H1 (cell line): ENCODE data around the gene LAT. TPM values are rescaled to one million over a fixed set of nuclear protein-coding genes. Genes with fewer than 3 reads are reported as not detected.

ENCODE experiments used
- CTCF ChIA-PET: fragments of 300-600 bp; sonication (Branson Sonifier 250); formaldehyde crosslinking; loops from one replicate; lab custom pipeline; 2021; ENCODE audit not compliant: partially characterized antibody; lab: Charles Lee
- POLR2A ChIA-PET: fragments of 300-600 bp; sonication (Branson Sonifier 250); formaldehyde crosslinking; loops from one replicate; lab custom pipeline; 2021; ENCODE audit warnings: inconsistent platforms; ENCODE audit not compliant: partially characterized antibody; lab: Charles Lee
- DNase-seq, 2 experiments: peaks; one replicate each; pipeline versions ENCODE4 v3.0.0 to v3.0.0-alpha.2; 2010 to 2022; ENCODE audit warnings: low spot score in 2 of 2, low read depth in 1 of 2, mixed read lengths in 1 of 2
- FAIRE-seq: peaks from 2 replicates; lab custom pipeline; 2011; peaks lifted over from hg19 to GRCh38; lab: Jason Lieb, UNC
- H2AFZ ChIP-seq: 2 replicates; pipeline ENCODE4 v1.8.1; 2012; ENCODE audit warnings: low read length, inconsistent platforms
- H2AK5ac ChIP-seq: 2 replicates; pipeline ENCODE4 v1.6.1; 2013; ENCODE audit warnings: low read depth, low read length
- H2BK120ac ChIP-seq: replicated peaks from 2 replicates; pipeline ENCODE3; 2013; ENCODE audit warnings: low read depth, low read length, inconsistent platforms
- H2BK12ac ChIP-seq: 2 replicates; pipeline ENCODE4 v1.6.1; 2013; ENCODE audit warnings: low read depth, low read length
- H2BK15ac ChIP-seq: 2 replicates; pipeline ENCODE4 v1.6.1; 2013; ENCODE audit warnings: low read length
- H2BK20ac ChIP-seq: 2 replicates; pipeline ENCODE4 v1.6.1; 2013; ENCODE audit warnings: low read length
- H2BK5ac ChIP-seq: 2 replicates; pipeline ENCODE4 v1.6.1; 2013; ENCODE audit warnings: low read depth, low read length
- H3K14ac ChIP-seq: 2 replicates; pipeline ENCODE4 v1.6.1; 2013; ENCODE audit warnings: inconsistent platforms; ENCODE audit not compliant: insufficient read length
- H3K18ac ChIP-seq: 2 replicates; pipeline ENCODE4 v1.6.1; 2013; ENCODE audit warnings: low read length; ENCODE audit errors: extremely low read depth
- H3K23ac ChIP-seq: 2 replicates; pipeline ENCODE4 v1.6.1; 2013; ENCODE audit warnings: inconsistent platforms; ENCODE audit not compliant: insufficient read length
- H3K23me2 ChIP-seq: 2 replicates; pipeline ENCODE4 v1.6.1; 2013; ENCODE audit warnings: low read depth, low read length
- H3K27ac ChIP-seq: 2 replicates; pipeline ENCODE4 v1.6.1; 2011; ENCODE audit warnings: low read depth, low read length, inconsistent platforms
- H3K27me3 ChIP-seq, 4 experiments: replicated peaks in 1 of 4; 1 replicate in 1 of 4; 2 replicates in 3 of 4; pipeline versions ENCODE4 v1.6.1 to v1.8.1; 2011 to 2013; ENCODE audit warnings: low read length in 3 of 4, mild to moderate bottlenecking in 3 of 4, inconsistent platforms in 2 of 4, mixed read lengths in 2 of 4, moderate library complexity in 1 of 4; ENCODE audit not compliant: control insufficient read depth in 3 of 4, insufficient read depth in 3 of 4; ENCODE audit errors: extremely low read depth in 1 of 4
- H3K36me3 ChIP-seq, 4 experiments: 2 replicates each; pipeline versions ENCODE4 v1.6.1 to v1.8.1; 2011 to 2013; ENCODE audit warnings: mild to moderate bottlenecking in 4 of 4, low read length in 3 of 4, moderate library complexity in 2 of 4, control low read depth in 1 of 4, inconsistent platforms in 1 of 4; ENCODE audit not compliant: insufficient read depth in 4 of 4, control insufficient read depth in 2 of 4
- H3K4ac ChIP-seq: replicated peaks from 2 replicates; pipeline ENCODE3; 2013; ENCODE audit warnings: low read length, low read depth, mixed read lengths, inconsistent platforms; ENCODE audit not compliant: insufficient read length
- H3K4me1 ChIP-seq, 4 experiments: replicated peaks in 1 of 4; 1 replicate in 1 of 4; 2 replicates in 3 of 4; pipeline versions ENCODE4 v1.6.1 to v1.8.1; 2011 to 2013; ENCODE audit warnings: low read length in 3 of 4, inconsistent platforms in 2 of 4, mixed read lengths in 1 of 4; ENCODE audit not compliant: insufficient read depth in 4 of 4, control insufficient read depth in 3 of 4
- H3K4me2 ChIP-seq, 2 experiments: 2 replicates each; pipeline versions ENCODE4 v1.6.1 to v1.8.1; 2011 to 2013; ENCODE audit warnings: low read depth in 2 of 2, low read length in 2 of 2, control low read depth in 1 of 2, inconsistent platforms in 1 of 2, mild to moderate bottlenecking in 1 of 2; ENCODE audit not compliant: insufficient read depth in 1 of 2
- H3K4me3 ChIP-seq, 4 experiments: fragments of 200-600, 300-600 bp in 1 of 4; sonication (generic), shearing (Covaris generic), sonication (Bioruptor Twin) in 1 of 4; 2 replicates each; pipeline versions ENCODE4 v1.5.1 to v1.8.1; 2011 to 2016; ENCODE audit warnings: low read length in 4 of 4, low read depth in 3 of 4, control low read depth in 2 of 4, inconsistent platforms in 2 of 4, mild to moderate bottlenecking in 2 of 4, mixed read lengths in 1 of 4, moderate library complexity in 1 of 4; ENCODE audit not compliant: insufficient read depth in 2 of 4; ENCODE audit errors: extremely low read depth in 1 of 4
- H3K56ac ChIP-seq: replicated peaks from 2 replicates; pipeline ENCODE3; 2013; ENCODE audit warnings: low read depth, mild to moderate bottlenecking, mixed read lengths, low read length, inconsistent platforms; ENCODE audit not compliant: insufficient read length
- H3K79me1 ChIP-seq: 2 replicates; pipeline ENCODE4 v1.6.1; 2013; ENCODE audit warnings: low read depth, low read length, control low read depth
- H3K79me2 ChIP-seq, 2 experiments: 2 replicates each; pipeline versions ENCODE4 v1.6.1 to v1.8.1; 2012 to 2013; ENCODE audit warnings: low read length in 2 of 2, mild to moderate bottlenecking in 2 of 2, inconsistent platforms in 1 of 2; ENCODE audit not compliant: insufficient read depth in 2 of 2, control insufficient read depth in 1 of 2
- H3K9ac ChIP-seq, 4 experiments: replicated peaks in 1 of 4; 1 replicate in 1 of 4; 2 replicates in 3 of 4; pipeline versions ENCODE4 v1.6.1 to v1.8.1; 2011 to 2013; ENCODE audit warnings: low read depth in 3 of 4, low read length in 3 of 4, control low read depth in 2 of 4, mild to moderate bottlenecking in 2 of 4, moderate library complexity in 2 of 4, inconsistent platforms in 1 of 4; ENCODE audit errors: extremely low read depth in 1 of 4
- H3K9me3 ChIP-seq, 2 experiments: 2 replicates each; pipeline versions ENCODE4 v1.6.1 to v1.8.1; 2012 to 2013; ENCODE audit warnings: mild to moderate bottlenecking in 2 of 2, moderate library complexity in 2 of 2, control low read depth in 1 of 2, inconsistent platforms in 1 of 2, low read depth in 1 of 2, low read length in 1 of 2, mixed read lengths in 1 of 2; ENCODE audit not compliant: insufficient read depth in 2 of 2
- H4K20me1 ChIP-seq, 2 experiments: replicated peaks in 1 of 2; 2 replicates each; pipeline versions ENCODE3 to v1.8.1; 2011 to 2013; ENCODE audit warnings: inconsistent platforms in 2 of 2, low read length in 2 of 2, mild to moderate bottlenecking in 1 of 2; ENCODE audit not compliant: insufficient read depth in 2 of 2, control insufficient read depth in 1 of 2
- H4K5ac ChIP-seq: 2 replicates; pipeline ENCODE4 v1.6.1; 2013; ENCODE audit warnings: low read length, low read depth, mixed read lengths, inconsistent platforms; ENCODE audit not compliant: insufficient read length
- H4K8ac ChIP-seq: 2 replicates; pipeline ENCODE4 v1.8.0; 2013; ENCODE audit warnings: mild to moderate bottlenecking, moderate library complexity, low read length, inconsistent platforms; ENCODE audit not compliant: insufficient read depth; ENCODE audit errors: extremely low read depth
- H4K91ac ChIP-seq: replicated peaks from 2 replicates; pipeline ENCODE3; 2013; ENCODE audit warnings: low read length, mixed read lengths, inconsistent platforms; ENCODE audit not compliant: insufficient read length
- JUND ChIP-seq: IDR thresholded peaks from 2 replicates; pipeline ENCODE4 v1.6.1; 2011; ENCODE audit warnings: mild to moderate bottlenecking, improper control_type of control experiment, low read length
- ZNF274 ChIP-seq: IDR thresholded peaks from 2 replicates; pipeline ENCODE4 v1.7.0; 2012; ENCODE audit warnings: low read length, borderline replicate concordance; ENCODE audit errors: extremely low read depth
- WGBS, 2 experiments: shearing (Covaris generic) in 1 of 2; methylation state at CpG; one replicate each; pipeline versions ENCODE4 v1.1.6 to v1.1.7; 2013 to 2015; ENCODE audit warnings: low lambda C conversion rate in 2 of 2, mixed read lengths in 2 of 2, inconsistent platforms in 1 of 2, low coverage in 1 of 2, missing lambda C conversion rate in 1 of 2; ENCODE audit not compliant: insufficient replicate concordance in 2 of 2, insufficient coverage in 1 of 2, insufficient read length in 1 of 2; ENCODE audit errors: extremely low coverage in 1 of 2, missing lambda C conversion rate in 1 of 2; 5-methylcytosine and 5-hydroxymethylcytosine counted together
- polyA plus RNA-seq, 7 experiments: library from polyadenylated mRNA; depleted of rRNA in 3 of 7; stranded (reverse) in 5 of 7; unstranded in 2 of 7; fragments of >200 nt in 5 of 7; fragments of 200-250 nt in 2 of 7; gene quantifications; 1 replicate in 5 of 7; 2 replicates in 1 of 7; 4 replicates in 1 of 7; pipeline versions ENCODE4 v1.2.1 to v1.2.3, GENCODE V29; 2011 to 2013; ENCODE audit warnings: missing spikeins in 2 of 7, mixed read lengths in 2 of 7
- total RNA-seq: library from RNA; stranded (reverse); fragmentation: NEBNext Ultra II Directional; extraction: Animal tissue kit (Norgen Biotek cat#: 25700); gene quantifications from 2 replicates; pipeline ENCODE4 v1.2.1, GENCODE V29; 2021

Gene LAT
- total and polyA plus RNA-seq, 2 of the 8 experiments (the other 6 are each of a cell fraction or from before 2014, with no cell fraction given), result 2.7 to 3.4 TPM

DNA sequence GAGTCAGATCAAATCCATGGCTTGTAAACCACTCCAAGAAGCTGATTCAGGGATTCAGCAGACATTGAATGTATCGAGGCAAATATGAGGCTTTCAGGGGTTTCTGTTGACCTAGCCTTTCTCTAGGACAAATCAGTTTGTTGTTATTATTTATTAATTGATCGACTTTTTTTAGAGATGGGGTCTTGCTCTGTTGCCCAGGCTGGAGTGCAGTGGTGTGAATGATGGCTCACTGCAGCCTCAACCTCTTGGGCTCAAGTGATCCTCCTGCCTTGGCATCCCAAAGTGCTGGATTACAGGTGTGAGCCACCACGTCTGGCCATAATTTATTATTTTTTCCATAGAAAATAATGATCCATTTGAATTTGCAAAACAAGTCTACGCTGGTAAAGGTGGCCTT lies 27.0 kb downstream of the LAT start:
- H4K20me1 ChIP-seq, result no peaks in the 10 kb centered on the region
- no peak overlapping the region for H4K5ac ChIP-seq
- no peak overlapping the region for H4K91ac ChIP-seq
- no peak overlapping the region for H3K14ac ChIP-seq
- TF ChIP-seq ZNF274 (no peak), JUND (no peak)
- H3K4ac ChIP-seq, result no peak overlapping the region
- no peaks in the 10 kb centered on the region for H3K9me3 ChIP-seq
- no peak overlapping the region for H2BK15ac ChIP-seq
- H3K23me2 ChIP-seq, result peaks cover 2% of the 10 kb centered on the region; the same call in 1 of the 2 replicates
- 82% methylated on average over 4 of the region's 4 CpGs; no CpG with 5 or more reads in 1 of the 2 experiments for WGBS, 2 experiments
- no peak overlapping the region for H3K18ac ChIP-seq
- H4K8ac ChIP-seq, result no peak overlapping the region
- H3K36me3 ChIP-seq, result no peaks in the 10 kb centered on the region
- peaks cover 0 to 1% (median 0%) of the 10 kb centered on the region in 4 experiments; a peak in 2 of 7 replicates for H3K4me1 ChIP-seq
- no peak overlapping the region for H2BK120ac ChIP-seq
- H3K27me3 ChIP-seq, result no peaks in the 10 kb centered on the region
- no peak overlapping the region for H2AK5ac ChIP-seq
- ChIA-PET POLR2A (no interaction called here), CTCF (interaction anchor here (1.0 to 2.4 kb wide), 5 partner anchors 10 to 32 kb away, joined by 3 to 15 read pairs (median 3); no protein-coding TSS in a partner anchor)
- no peak overlapping the region for H3K23ac ChIP-seq
- no peak overlapping the region for H3K4me2 ChIP-seq
- H2BK20ac ChIP-seq, result no peak overlapping the region
- H3K4me3 ChIP-seq, result no peak overlapping the region
- DNase-seq (no peak), FAIRE-seq (no peak)
- no peak overlapping the region for H3K27ac ChIP-seq
- H3K79me1 ChIP-seq, result no peaks in the 10 kb centered on the region
- no peak overlapping the region for H2BK5ac ChIP-seq
- H3K79me2 ChIP-seq, result no peaks in the 10 kb centered on the region
- no peak overlapping the region for H2BK12ac ChIP-seq
- no peak overlapping the region for H3K9ac ChIP-seq
- H3K56ac ChIP-seq, result no peak overlapping the region
- H2AFZ ChIP-seq, result no peak overlapping the region
